NCI-H1694 treated with DMSO at 0.1 percent for 48 hours (cell line): Measurements from ENCODE around the gene MAPK9.

Source experiments
- DNase-seq: peaks from one replicate; lab custom pipeline; 2025; lab: John Stamatoyannopoulos, UW

The MAPK9 gene

GRCh38 chr5:180291943-180292831 lies at the start of gene MAPK9:
Gene MAPK9 (minus strand): TSS chr5:180292083. CDS start chr5:180280561, 11,522 bp downstream.
- DNase-seq, result peak; percentile 25

- no peak for DNase-seq
Measured at GRCh38 chr5:180341595-180341994, 49.7 kb upstream of the MAPK9 start.

DNA sequence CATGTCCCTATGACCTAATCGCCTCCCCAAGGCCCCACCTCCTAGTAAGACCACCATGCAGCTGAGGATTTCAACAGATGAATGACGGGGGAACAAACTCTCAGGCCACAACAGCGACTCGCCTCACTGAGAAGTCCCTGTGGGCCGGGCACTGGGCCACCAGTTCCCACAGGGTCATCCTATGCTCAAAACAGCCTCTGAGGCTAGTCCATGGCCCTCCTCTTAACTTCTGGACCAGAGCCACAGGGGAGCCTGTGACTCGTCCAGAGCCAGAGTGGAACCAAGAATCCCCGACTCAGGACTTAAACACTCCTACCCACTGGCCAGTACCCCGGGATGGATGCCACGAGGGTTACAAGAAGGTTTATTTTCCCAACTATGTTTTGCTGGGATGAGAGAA lies 49.0 kb upstream of the MAPK9 start:
- DNase-seq, result no peak

DNA sequence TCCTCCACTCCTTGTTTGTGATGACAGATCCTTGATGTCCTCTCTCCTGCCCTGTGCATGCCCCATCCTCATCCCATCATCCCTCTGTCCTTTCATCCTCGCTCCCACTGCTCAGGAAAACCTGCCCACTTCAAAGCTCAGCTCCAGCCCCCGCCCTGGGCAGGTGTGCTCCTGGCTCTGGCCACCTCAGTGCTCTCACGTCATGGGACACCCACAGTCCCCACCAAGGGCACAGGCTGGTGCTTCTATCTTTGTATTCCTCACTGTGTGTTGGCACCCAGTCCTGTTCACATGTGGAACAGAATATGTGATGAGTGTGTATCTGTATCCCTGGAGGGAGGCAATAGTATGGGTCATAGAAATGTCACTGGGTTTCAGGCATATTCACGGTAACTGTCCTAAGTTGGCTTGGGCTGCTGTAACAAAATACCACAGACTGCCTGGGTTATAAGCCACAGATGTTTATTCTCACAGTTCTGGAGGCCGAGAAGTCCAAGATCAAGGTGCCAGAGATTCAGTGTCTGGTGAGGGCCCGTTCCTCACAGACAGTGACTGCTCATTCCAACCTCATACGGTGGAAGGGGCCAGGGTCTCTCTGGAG lies 47.8 kb upstream of the MAPK9 start:
- no peak for DNase-seq

- no peak for DNase-seq
Measured at GRCh38 chr5:180338001-180338707, 46.3 kb upstream of the MAPK9 start.

DNA sequence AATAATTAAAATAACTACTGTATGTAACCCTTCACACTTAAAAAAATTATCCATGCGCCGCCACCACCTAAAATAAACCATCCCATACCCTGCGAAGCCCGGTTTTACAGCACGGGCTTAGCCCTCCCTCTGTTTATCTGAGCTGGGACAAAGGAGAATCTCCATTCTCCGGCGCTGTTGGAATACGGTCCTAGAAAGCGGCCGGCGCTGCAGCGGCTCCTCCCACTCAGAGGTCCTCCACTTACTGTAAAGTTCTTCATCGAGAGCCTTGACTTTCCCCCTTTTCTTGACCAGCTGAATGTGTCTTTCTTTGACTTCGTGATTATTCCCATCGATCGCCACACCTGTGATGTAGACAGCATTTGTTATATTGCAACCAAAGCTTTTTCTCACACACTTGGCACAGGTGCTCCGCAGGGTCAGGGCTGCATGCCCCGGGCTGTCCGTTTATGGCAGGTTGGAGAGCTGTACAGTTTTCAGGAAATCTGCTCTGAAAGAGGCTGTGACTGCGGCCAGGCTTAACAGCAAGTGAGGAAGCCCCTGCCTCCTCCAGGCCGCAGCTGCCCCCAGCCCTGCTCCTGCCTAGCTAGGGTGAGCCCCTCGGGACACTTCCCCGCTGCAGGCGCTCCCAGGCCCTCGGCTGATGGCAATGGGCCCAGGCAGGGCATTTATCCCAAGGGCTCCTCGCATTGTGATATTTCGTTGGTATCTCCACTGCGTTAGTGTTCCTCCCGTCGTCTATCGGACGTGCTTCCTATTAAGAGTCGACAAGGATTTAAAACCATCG lies 44.5 kb upstream of the MAPK9 start:
- DNase-seq, result no peak

DNA sequence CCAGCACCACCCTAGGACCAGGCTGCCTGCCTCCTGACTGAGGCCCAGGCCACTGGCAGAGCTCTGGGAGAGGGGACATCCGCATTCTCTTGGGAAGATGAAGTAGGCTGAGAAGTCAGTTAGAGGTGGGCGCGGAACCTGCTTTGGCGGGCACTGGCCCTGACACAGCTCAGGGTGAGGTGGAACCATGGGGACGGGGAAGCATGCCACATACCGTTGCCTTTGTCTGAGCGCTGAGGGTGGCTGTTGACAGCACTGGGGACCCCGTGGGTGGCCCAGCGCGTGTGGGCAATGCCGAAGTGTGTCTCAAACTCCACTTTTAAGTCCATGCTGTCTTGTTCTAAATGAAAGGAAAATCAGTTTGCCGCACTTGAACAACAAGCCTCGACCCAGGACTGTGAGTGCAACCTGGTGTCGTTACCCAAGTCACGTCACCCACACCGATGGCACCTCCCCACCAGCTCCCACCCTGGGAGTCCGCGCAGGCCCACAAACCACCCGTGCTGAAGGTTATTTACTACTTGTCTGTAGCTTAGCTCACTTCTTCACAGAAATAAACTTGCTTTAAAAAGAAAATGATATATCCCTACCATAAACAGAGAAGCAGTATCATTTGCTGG lies 43.8 kb upstream of the MAPK9 start:
- no peak for DNase-seq

DNA sequence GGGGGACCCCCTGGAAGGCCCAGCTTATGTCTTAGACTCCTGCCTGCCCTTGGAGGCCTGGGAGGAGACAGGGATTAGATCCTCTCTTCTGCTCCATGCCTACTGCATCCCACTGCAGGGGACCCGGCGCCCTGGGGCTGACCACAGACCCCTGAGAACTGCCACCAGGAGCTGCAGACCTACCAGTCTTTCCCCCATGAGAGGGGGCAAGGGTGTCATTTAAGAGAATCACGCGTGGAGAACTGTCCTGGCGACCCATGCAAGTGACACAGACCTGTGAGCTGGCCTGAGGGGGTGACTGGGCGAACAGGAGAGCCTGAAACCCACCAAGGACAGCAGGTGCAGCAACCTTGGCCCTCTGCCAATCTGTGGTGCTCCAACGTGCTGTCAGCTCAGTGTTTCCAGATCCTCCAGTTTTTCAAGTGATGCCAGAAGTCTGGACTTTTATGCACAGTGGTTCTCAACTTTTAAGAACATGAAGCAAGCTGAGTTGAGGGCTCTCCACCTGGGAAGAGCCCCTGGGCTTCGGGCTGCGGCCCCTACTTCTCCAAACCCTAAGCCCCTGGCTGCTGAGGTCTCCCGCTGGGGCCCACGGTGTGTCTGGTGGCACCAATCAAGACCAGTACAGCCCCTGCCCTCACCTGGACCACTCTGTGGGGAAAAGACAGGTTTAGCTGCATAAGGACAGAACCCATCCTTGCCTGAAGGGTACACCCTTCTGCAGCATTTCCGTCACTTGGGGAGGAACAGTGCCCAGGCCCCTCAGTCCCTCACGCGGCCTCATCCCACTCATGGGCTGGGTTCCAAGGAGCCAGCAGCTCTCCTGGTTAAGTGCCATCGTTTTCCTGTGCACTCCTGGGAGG lies 43.1 kb upstream of the MAPK9 start:
- no peak for DNase-seq

DNA sequence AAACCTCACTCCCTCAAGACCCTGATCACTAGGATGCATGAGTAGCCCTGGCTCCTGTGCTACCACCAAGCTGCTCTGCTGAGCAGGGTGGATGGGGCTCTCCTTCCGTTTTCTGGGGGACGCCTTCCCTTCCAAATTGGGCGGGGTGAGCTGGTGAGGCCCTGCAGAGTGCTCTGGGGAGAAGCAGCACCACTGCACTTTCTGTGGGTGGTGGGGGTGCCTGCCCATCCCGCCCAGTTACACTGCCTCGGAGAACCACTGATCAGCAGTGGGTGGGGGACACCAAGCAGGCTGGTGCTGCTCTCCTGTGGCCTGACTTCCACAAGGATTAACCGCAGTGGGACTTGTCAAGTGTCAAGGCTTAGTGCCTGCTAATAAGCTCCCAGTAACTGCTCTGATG lies 42.3 kb upstream of the MAPK9 start:
- no peak for DNase-seq

- DNase-seq, result no peak
Measured at GRCh38 chr5:180333661-180334060, 41.8 kb upstream of the MAPK9 start.

GRCh38 chr5:180332861-180333260 lies 41.0 kb upstream of the MAPK9 start:
- DNase-seq, result no peak

DNA sequence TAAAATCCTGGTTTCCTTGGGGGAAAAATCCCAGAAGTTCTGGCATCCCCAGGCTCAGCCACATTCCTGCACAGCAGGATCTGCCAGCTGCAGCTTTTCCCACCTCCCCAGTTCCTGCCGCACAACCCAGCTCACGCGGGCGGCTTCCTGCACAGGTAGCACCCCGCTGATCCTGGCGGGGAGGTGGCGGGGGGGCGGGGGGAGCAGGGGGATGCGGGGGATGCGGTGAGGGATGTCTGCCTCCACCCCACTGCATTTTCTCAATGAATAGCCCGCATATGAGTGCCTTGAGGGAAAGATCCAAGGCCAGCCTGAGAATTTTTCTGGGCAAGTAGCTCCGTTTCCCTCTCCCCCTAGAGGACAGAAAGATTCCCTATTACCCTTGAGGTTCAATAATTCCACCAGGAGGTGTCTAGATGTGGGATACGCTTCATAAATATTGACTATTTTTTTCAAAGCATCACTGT lies 40.2 kb upstream of the MAPK9 start:
- no peak for DNase-seq

GRCh38 chr5:180331647-180331950 lies 39.7 kb upstream of the MAPK9 start:
- no peak for DNase-seq

- no peak for DNase-seq
Measured at GRCh38 chr5:180330810-180331646, 39.1 kb upstream of the MAPK9 start.

DNA sequence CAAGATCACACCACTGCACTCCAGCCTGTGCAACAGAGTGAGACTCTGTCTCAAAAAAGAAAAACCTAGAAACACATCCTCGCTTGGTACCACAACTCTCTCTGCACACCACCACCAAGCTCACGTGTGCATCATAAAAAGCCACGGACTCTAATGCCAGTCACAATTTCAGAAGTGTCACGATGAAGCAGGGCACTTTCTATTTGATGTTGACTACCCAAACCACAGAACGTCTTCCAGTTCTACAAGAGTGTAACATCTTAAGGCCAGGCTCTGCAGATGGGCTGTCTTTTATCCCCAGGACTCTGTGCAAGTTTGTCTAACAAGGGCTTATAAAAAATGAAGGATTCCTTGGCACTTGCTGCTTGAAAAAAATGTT lies 38.4 kb upstream of the MAPK9 start:
- no peak for DNase-seq

GRCh38 chr5:180329606-180330269 lies 37.9 kb upstream of the MAPK9 start:
- no peak for DNase-seq

GRCh38 chr5:180329138-180329435 lies 37.2 kb upstream of the MAPK9 start:
- no peak for DNase-seq

GRCh38 chr5:180328296-180329137 lies 36.6 kb upstream of the MAPK9 start:
- DNase-seq, result peak; percentile 80
